Stimulated activated CD4-positive, alpha-beta T cell treated with anti-CD3 and anti-CD28 coated beads, Interleukin-15, amount 100 ng/mL, for 24 hours (primary cell): ENCODE measurements around the gene CDH4.

Experiments used
- DNase-seq: peaks from one replicate; pipeline ENCODE4 v3.0.0-alpha.2; 2020

CDH4 gene

DNA sequence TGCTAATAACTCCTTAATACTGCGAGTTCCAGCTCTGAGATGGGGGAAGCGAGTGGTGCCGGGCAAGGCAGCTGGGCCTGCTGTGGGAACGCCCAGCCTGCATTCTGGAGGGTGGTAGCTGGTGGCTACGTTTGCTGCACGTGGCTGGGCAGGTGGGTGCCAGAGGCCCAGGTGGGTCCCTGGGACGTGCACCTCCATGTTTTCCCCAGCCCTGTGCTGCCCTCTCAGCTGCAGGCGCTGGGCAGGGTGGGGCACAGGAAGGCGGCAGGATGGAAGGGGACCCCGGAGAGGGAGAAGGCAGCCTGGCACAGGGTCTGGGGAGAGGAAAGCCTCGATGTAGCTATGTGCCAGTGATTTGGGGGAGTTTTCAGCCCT lies 388.8 kb downstream of the CDH4 start:
- no peak for DNase-seq

DNA sequence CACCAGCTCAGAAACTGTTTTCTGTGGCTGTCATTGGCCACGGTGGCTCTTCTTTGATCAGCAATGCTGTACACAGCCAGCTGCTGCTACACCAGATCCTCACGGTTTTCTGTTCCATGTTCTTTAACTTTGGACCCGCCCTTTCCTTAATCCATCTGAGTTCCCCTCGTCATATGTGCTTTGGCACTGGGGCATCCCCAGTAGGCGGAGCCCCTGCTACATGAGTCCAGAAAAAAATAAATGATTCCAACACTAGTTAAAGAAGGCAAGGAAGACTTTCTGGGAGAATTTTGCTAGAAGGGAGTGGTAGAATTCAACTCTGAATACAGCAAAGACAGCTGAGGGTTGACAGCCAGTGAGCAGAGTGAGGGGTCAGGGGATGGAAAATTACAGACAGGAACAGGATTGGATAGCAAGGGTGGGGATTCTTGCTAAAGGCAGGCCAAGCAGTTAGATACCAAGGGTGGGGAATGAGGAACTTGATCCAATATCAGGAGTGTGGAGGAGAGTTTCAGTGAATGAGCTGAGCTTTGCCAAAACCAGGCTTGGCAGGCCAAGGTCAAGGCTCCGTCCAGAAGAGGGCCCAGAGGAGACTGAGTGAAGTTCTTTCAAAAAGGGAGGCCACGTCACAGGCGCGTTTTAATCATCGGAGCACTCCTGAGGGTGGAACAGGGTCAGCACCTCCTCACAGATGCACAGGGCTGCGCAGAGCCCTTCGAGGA lies 391.8 kb downstream of the CDH4 start:
- DNase-seq = no peak

DNA sequence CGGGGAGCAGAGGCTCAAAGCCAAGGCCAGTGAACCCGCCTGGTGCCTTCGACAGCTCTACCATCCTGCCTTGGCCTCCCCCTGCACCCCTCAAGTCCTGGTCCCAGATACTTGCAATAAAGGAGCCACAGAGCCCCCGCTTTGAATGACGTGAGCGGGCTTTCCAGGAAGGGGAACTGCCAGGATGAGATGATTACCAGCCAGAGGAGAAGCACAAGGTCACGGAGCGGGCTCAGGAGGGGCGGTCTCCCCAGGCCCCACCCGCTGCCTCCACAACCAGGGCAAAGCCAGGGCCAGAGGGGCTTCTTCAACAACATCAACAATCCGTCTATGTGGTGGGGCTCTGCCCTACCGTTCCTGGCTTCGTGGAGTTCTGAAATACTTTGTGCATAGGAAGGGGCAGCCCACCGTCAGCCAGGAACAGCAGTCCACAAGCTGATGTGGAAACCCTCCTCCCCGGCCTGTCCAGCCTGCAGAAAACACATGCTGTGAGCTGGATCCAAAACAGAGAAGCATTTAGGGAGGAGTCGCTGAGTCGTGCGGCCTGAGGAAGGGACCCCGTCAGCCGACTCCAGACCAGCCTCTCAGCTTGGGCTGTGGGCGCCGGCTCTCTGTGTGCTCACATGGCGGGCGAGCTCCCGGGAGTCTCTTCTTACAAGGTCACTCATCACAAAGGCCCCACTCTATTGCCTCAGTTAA lies 392.5 kb downstream of the CDH4 start:
- no peak for DNase-seq

DNA sequence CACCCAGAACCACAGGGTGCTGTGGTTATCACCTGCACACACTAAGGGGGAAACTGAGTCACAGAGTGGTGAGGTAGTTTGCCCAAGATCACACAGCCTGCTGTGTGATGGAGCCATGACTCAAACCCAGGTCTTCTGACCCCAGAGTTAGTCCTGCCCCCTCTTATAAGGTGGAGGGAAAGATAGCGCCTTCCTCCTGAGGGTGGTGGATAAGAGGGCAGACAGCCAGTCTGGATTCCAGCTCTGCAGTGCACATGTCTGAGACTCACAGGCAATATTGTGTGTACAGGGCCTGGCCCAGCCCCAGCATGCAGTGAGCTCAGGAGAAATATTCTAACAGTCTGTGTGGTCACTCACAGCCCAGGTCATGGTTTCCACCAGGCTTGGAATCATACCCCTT lies 393.7 kb downstream of the CDH4 start:
- DNase-seq = no peak

DNA sequence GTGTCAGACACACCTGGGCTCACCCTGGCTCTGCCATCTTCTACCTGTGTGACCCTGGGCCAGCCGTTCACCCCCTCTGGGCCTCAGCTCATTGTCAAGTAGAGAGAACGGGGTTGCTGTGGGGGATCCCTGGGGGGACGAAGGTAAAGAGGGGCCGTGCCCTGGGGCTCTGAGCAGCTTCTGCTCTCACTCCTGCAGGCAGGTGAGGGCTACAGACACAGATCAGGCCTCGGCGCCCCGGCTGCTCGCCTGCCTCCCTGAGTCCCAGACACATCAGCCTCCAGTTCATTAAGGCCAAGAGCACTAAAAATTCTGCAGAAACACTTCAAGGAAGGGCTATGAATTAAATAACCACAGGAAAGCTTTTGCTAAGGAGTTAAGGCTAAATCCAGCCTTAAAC lies 394.4 kb downstream of the CDH4 start:
- no peak for DNase-seq

DNA sequence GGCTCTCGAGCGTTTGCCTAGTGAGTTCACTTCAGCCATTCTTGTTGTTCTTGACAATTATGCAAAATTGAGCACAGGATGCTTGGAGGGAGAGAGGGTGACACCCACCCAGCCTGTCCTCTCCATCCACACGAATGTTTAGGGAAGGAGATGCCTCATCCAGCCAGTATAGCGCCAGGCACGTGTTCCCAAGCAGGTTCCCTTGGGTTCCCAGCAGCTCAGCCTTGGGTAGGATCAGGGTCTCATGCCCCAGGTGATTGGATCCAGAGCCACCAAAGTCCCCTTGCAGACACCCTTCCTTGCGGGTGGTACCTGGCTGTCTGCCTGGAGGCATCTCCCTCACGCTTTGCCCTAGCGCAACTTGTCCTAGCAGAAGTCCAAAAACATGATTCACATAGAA lies 394.9 kb downstream of the CDH4 start:
- DNase-seq = no peak

DNA sequence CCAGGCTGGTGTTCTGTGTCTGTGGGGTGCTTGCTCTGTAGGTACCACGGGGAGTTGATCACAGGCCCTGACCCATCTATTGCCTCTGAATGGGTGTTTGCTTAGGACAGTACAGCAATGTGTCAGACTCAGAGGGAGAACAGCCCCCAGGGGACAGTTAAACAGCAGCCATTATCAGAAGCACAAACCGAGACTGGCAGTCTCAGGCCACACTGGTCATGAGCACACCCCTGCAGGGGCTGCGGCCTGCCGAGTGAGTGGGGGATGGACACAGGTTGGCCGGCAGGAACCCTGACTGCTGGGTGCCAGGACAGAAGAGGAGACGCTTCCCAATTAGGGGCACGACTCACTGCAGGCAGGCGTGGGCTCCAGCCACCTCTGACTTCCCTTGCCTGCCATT lies 395.6 kb downstream of the CDH4 start:
- DNase-seq = no peak

DNA sequence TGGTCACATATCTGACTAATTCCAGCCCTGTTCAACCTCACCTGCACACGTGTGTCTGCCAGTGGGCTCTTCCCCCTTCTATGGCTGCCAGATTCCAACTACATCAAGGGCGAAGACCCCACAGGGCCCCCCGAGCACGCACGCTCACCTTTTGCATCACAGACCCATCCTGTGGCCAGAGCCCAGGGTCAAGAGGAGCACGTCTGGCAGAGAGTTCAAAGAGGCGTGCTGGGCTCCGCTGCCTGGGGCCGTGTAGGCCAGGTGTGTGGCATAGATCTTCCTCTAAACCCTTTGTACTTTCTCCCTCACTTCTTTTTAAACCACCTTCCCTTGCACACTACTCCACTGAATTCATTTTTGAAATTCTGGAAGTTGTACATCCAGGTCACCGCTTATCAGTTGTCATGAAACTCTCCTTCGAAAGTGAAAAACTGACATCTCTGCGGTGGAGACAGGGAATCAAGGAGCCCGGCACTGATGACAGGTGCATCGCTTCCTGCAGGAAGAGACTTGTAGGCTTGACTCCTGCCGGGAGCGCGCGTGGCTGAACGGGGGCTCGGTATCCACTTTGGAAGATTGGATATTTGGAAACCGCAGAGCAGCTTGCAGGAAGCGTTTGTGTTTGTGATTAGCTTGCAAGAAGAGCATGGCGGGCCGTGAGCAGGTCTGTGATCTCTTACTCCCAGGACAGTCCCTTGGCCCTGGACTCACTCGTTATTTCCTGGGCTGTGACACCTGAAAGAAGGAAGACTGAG lies 397.2 kb downstream of the CDH4 start:
- no peak for DNase-seq

DNA sequence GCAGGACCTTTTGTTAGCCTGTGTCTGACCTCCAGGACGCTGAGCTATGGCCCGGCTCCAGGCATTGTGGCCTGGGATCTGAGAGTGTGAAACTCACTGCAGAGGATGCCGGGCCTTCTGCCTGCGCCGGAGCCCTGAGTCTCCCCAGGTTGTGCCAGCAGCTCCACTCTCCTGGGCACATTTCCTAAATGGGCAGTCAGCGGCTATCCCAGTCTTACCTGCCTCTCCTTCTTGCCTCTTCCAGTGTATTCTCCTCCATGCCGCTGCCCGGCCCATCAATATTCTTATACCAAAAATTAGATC lies 397.8 kb downstream of the CDH4 start:
- no peak for DNase-seq

DNA sequence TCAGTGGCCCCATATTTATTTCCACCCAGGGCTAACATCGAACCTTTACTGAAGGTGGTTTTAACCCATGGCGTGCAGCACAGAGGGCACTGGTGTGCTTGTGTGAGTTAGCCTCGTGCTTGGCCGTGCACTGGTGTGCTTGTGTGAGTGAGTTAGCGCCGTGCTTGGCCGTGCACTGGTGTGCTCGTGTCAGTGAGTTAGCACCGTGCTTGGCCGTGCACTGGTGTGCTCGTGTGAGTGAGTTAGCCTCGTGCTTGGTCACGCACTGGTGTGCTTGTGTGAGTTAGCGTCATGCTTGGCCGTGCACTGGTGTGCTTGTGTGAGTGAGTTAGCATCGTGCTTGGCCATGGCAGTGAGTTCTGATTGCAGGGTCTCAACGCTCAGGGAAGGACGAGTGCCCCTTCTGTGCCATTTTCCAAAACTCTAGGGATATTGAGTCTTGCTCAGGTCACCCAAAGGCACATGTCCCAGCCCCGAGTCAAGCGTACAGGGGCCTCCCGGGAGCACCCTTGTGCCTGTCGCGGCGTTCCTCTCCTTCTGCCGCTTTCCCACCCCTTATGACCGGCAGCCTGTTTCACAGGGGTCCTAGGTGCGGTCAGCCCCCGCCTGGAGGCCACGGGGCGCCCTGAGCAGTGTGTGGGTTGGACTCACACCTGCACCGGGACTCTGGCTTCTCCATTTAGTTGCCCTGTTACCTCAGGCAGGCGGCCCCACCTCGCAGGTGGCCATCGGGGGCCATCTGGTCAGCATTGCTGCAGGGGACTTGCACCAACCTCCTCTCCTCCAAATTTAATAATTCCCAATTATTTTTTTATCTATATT lies 399.1 kb downstream of the CDH4 start:
- DNase-seq = no peak

DNA sequence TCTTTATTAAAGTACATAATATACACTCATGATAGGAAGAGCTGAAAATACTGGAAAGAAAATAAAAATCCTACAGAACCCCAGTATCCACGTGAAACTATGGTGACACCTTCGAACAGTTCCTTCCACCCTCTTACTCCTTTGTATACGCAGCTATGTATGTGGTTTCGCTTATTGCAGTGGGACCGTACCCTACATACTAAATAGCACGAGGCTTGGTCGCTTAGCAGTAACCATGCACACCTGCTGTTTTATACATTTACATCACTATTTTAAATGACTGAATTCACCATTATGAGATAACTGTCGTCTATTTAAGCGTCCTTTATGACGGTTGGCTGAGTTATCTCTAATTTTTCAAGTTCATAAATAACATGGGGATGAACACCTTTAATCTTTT lies 400.1 kb downstream of the CDH4 start:
- no peak for DNase-seq

DNA sequence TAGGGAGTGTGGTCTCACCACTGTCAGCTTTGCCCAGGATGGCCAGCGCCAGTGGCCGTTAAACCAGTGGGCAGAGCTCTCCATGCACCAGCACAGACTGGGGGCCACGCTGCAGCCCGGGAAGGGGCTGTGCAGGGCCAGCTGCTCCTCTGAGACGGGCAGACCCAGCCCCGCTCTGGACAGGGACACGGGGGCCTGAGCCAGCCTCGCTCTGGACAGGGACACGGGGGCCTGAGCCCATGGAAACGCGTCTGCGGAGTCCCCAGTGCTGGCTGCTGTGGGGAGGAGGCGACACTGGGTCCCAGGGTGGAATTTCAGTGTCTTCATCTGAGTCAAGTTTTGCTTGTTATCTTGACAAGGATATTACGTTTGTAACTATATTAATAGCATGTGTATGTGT lies 402.7 kb downstream of the CDH4 start:
- no peak for DNase-seq

DNA sequence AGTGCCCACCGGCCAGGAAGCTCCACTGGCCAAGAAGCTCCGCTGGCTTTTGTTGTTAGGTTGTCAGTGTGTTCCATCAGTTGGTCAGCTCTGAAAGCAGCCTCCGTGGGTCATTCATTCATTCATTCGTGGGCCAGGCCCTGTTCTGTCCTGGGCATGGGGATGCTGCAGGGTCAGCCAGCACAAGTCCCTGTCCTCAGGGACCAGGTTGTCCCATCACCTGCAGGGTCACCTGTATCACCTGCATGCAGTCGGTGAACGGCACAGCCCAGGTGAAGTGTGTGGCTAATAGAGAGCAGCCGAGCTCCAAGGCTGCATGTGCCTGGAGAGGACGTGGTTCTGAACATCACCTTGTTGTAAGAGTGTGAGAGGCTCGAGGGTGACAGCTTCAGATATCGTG lies 403.5 kb downstream of the CDH4 start:
- DNase-seq = no peak

DNA sequence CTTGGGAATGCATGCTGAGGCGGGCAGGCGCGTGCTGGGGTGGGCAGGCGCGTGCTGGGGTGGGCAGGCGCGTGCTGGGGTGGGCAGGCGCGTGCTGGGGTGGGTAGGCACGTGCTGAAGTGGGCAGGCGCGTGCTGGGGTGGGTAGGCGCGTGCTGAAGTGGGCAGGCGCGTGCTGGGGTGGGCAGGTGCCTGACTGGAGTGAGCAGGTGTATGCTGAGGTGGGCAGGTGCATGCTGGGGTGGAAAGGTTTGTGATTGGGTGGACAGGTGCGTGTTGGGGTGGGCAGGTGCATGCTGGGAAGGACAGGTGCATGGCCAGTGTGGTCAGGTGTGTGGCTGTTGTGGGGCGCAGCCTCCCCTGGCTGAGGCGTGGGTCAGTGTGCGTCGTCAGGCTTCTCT lies 404.1 kb downstream of the CDH4 start:
- no peak for DNase-seq

DNA sequence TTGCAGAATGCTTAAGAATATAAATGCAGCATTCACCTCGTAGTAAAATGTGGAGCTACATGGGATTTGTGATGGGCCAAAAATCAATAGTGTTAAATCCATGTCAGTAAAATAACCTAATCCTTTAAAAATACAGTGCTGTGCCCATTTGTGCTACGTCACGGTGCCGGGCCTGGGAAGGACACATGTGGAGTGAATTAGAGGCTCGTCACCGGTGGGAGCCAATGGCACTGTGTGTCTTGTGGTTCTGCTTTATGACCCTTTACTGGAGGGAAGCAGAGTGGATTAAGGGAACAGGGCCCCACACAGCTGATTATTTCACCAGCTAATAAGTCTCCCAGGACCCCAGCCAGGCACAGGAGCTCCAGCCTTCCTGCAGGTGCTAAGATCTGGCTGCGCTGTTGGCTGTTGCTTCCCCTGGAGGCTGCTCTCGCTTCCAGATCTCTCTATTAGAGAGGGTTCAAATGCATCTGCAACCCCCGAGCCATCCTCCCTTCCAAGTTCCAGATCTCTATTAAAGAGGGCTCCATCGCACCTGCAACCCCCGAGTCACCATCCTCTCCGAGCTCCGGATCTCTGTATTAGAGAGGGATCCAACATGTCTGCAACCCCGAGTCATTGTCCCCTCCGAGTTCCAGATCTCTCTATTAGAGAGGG lies 405.8 kb downstream of the CDH4 start:
- no peak for DNase-seq

DNA sequence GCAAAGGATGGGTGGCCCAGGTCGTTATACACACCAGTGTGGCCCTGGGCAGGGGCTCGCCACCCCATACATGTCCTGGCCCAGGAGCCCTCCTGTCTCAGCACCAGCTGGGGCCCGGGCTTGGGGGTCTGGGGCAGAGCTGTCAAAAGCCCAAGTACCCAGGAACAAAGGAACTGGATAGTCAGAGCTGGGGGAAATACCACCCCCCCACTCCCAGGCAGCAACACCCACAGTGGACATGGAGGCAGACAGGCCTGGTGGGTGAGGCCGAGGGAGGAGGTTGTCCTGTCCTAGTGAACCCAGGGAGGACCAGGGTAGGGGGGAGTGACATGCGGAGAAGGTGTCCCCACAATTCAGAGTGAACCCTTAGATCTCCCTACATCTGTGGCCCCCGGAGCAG lies 406.5 kb downstream of the CDH4 start:
- DNase-seq = no peak

DNA sequence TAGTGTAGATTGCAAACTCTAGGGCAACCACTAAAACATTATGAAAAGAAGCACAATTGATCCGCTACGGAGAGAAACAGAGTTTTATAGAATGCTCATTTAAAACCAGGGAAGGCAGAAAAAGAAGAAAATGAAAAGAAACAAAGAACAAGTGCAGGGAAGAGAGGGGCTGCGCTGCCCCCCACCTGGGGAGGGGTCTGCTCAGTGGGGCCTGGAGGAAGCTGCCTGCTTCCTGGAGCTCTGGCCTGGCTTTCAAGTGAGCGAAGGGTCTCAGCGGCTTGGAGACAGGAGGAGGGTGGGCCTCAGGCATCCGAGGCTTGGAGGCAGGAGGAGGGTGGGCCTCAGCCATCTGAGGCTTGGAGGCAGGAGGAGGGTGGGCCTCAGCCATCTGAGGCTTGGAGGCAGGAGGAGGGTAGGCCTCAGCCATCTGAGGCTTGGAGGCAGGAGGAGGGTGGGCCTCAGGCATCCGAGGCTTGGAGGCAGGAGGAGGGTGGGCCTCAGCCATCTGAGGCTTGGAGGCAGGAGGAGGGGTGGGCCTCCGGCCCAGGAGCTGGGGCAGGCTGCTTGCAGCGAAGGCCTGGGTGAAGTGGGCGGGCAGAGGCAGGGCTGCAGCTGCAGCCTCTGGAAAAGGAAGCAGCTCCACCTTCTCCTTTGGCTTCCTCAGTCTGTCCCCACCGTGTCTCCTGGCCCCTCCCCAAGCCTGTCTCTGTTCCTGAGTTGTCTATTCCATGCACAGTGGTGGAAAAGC lies 407.4 kb downstream of the CDH4 start:
- DNase-seq = no peak

DNA sequence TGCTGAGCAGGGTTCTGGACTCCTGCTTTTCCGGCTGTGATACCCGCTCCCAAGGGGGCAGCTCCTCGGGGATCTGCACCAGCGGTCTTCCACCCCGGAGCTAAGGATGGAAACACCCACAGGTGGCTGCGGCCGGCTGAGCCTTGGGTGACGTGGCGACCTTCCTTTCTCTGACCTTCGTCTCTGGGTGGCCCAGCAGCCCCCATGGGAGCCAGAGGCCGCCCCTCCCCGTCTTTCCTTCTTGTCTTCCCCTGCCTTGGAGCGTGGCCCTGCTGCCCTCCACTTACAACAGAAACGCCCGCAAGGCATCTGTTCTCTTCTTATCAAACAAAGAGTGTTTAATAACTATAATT lies 407.9 kb downstream of the CDH4 start:
- DNase-seq = no peak

DNA sequence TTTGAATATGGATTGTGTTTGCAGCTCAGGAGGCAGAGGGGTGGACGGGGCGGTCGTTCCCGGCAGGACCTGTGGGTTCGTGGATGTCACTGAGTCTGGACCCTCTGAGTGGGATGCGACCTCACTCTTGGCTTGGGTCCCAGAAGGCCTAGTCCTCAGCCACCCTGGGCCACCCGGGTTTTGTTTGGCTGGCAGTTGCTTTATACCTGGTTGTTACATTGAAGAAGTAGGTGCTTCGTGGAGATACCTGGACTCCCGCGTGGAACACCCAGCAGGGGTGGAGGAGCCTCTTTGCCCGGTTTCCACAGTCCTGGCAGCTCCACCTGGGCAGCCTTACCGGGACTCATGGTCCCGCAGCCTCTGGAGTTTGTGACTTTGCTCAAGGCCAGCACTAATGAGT lies 408.5 kb downstream of the CDH4 start:
- DNase-seq = no peak

DNA sequence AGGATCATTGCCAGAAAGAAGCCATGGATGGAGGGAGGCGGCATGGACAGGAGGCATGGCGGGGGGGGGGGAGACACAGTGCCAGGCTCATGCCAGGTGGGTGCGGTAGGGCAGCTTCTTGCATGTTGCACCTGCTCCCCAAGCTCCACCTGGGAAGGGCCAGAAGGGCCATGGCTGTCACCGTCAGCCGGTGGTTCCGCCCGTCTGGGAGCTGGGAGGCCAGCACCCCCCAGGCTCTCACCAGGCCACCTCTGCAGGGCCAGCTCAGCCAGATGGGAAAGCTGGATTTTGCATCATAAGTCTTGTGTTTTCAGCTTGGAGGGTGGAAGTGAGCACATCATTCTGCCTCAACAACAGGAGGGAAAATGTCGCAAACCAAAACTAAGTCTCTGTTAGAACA lies 409.0 kb downstream of the CDH4 start:
- DNase-seq = no peak

DNA sequence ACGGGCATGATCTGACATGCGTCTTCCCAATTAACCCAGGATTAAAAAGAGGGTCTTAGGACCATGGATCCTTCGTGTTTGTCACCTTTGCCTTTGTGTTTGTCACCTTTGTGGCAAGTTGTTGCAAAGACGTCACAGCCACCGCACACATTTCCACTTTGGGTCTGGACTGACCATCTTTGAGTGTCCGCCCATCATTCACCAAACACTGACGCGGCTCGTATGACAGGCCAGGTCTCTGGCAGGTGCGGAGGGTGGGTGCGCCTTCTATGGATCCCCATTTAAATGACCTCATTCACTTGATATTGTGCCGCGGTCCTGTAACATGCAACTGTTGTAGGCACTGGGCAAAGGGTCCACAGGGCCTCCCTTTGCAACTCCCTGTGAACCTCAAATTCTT lies 409.5 kb downstream of the CDH4 start:
- no peak for DNase-seq

DNA sequence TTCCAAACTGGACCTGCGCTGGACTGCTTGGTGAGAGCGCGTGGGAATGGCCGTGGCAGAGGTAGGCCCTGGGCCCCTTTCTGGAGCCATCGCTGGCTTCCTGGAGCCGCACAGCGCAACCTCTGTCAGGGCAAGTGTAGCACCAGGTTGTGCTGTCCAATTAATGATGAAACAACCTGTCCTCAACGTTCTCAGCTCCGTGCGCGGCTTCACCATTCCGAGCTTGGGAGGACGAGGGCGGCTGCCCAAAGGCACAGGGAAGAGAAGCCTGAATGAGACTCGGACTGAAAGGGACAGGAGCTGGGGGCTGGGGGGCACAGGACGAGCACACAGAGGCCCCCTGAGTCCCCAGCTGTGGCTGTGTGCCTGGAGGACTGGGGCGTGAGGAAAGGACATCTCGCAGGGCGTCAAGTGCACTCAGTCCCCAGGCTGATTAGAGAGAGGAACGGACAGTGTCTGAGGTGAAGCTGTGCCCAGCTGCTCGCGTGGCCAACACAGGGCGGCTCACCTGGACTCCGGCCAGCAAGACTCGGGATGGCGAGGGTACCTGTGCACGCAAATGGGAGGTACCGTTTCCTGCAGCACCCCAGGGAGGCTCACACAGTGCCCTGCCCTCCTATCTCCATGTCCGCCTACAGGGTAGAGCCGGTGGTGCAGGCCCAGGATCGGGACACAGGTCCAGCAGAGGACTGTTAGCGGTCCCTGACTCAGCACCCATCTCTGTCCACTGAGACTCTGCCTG lies 410.3 kb downstream of the CDH4 start:
- no peak for DNase-seq
